GM23338 (cell line): ENCODE data around the gene CHIC2. TPM values are rescaled to one million over a fixed set of nuclear protein-coding genes. Genes with fewer than 3 reads are reported as not detected.

Source experiments
- ATAC-seq: fragments of 200-7000 bp; cut with Tn5 transposase; 3 replicates; pipeline ENCODE4 v1.9.1; 2020
- DNase-seq: peaks from one replicate; pipeline ENCODE4 v3.0.0-alpha.2; 2015; ENCODE audit warnings: low spot score
- H2AFZ ChIP-seq: fragments of 200-600 bp; sonication (generic); 2 replicates; pipeline ENCODE4 v1.8.0; 2016; ENCODE audit warnings: antibody characterized with exemption, mild to moderate bottlenecking, moderate library complexity
- H3F3A ChIP-seq: fragments of 200-600 bp; sonication (generic); replicated peaks from 2 replicates; pipeline ENCODE4 v1.8.0; 2017; ENCODE audit warnings: antibody characterized with exemption, mixed run types, low read depth
- H3K27ac ChIP-seq: fragments of 200-600 bp; sonication (generic); 2 replicates; pipeline ENCODE4 v1.6.1; 2016; ENCODE audit warnings: low read depth
- H3K27me3 ChIP-seq: fragments of 200-600 bp; sonication (generic); 2 replicates; pipeline ENCODE4 v1.8.0; 2016; ENCODE audit warnings: mild to moderate bottlenecking, mixed run types, moderate library complexity; ENCODE audit not compliant: insufficient read depth
- H3K36me3 ChIP-seq: fragments of 200-600 bp; sonication (generic); 2 replicates; pipeline ENCODE4 v1.8.0; 2016; ENCODE audit warnings: mild to moderate bottlenecking; ENCODE audit not compliant: insufficient read depth
- H3K4me1 ChIP-seq: fragments of 200-600 bp; sonication (generic); 2 replicates; pipeline ENCODE4 v1.8.0; 2016; ENCODE audit warnings: mild to moderate bottlenecking, moderate library complexity; ENCODE audit not compliant: insufficient read depth
- H3K4me2 ChIP-seq: fragments of 200-600 bp; sonication (generic); 2 replicates; pipeline ENCODE4 v1.7.1; 2017; ENCODE audit warnings: mixed run types
- H3K4me3 ChIP-seq: fragments of 200-600 bp; sonication (generic); 2 replicates; pipeline ENCODE4 v1.6.1; 2016; ENCODE audit warnings: mixed run types
- H3K79me2 ChIP-seq: fragments of 200-600 bp; sonication (generic); replicated peaks from 2 replicates; pipeline ENCODE4 v1.8.0; 2017; ENCODE audit warnings: mild to moderate bottlenecking; ENCODE audit not compliant: insufficient read depth
- H3K9me2 ChIP-seq: fragments of 200-600 bp; sonication (generic); 2 replicates; pipeline ENCODE4 v1.8.0; 2017; ENCODE audit not compliant: insufficient read depth
- H4K20me1 ChIP-seq: fragments of 200-600 bp; sonication (generic); replicated peaks from 2 replicates; pipeline ENCODE4 v1.8.0; 2017; ENCODE audit warnings: mild to moderate bottlenecking; ENCODE audit not compliant: insufficient read depth
- H3K27ac Mint-ChIP-seq: 2 replicates; pipeline ENCODE4 v1.8.0; 2020; ENCODE audit warnings: inconsistent platforms, mild to moderate bottlenecking, moderate library complexity, mixed read lengths
- H3K27me3 Mint-ChIP-seq: 3 replicates; pipeline ENCODE4 v1.8.0; 2022; ENCODE audit warnings: low read depth, mild to moderate bottlenecking, moderate library complexity, mixed read lengths, inconsistent platforms; ENCODE audit not compliant: insufficient read depth, poor library complexity
- H3K36me3 Mint-ChIP-seq: 3 replicates; pipeline ENCODE4 v1.8.0; 2021; ENCODE audit warnings: low read depth, mild to moderate bottlenecking, inconsistent platforms, moderate library complexity, mixed read lengths
- H3K4me1 Mint-ChIP-seq: 3 replicates; pipeline ENCODE4 v1.8.0; 2020; ENCODE audit warnings: mild to moderate bottlenecking, inconsistent platforms, mixed read lengths
- H3K4me3 Mint-ChIP-seq: 3 replicates; pipeline ENCODE4 v1.8.0; 2021; ENCODE audit warnings: moderate library complexity, mild to moderate bottlenecking, inconsistent platforms, mixed read lengths
- H3K9me3 Mint-ChIP-seq: 3 replicates; pipeline ENCODE4 v1.8.0; 2020; ENCODE audit warnings: moderate library complexity, mild to moderate bottlenecking, inconsistent platforms, mixed read lengths
- CREB1 ChIP-seq: fragments of 250-450 bp; sonication (Bioruptor Pico); IDR thresholded peaks from 2 replicates; pipeline ENCODE4 v1.5.0; 2020; ENCODE audit warnings: low read depth, mild to moderate bottlenecking, moderate library complexity
- CTCF ChIP-seq, 2 experiments: fragments of 200-600 bp in 1 of 2; sonication (generic) in 1 of 2; conservative IDR thresholded peaks; 2 replicates each; pipeline versions ENCODE4 v1.5.1 to v1.6.1; 2016 to 2017; ENCODE audit warnings: antibody characterized with exemption in 2 of 2, low read depth in 2 of 2, mild to moderate bottlenecking in 2 of 2, moderate library complexity in 1 of 2
- ETS1 ChIP-seq: IDR thresholded peaks from 2 replicates; pipeline ENCODE4 v1.6.1; 2016; ENCODE audit warnings: antibody characterized with exemption
- EZH2 ChIP-seq: fragments of 200-600 bp; sonication (generic); IDR thresholded peaks from one replicate; pipeline ENCODE4 v1.8.0; 2017; ENCODE audit warnings: antibody characterized with exemption, mild to moderate bottlenecking, low read depth; ENCODE audit not compliant: unreplicated experiment
- JUNB ChIP-seq: IDR thresholded peaks from one replicate; pipeline ENCODE4 v1.6.1; 2016; ENCODE audit warnings: antibody characterized with exemption; ENCODE audit not compliant: unreplicated experiment
- NANOG ChIP-seq: IDR thresholded peaks from 2 replicates; pipeline ENCODE4 v1.6.1; 2016; ENCODE audit warnings: antibody characterized with exemption, borderline replicate concordance
- POLR2AphosphoS5 ChIP-seq: IDR thresholded peaks from 2 replicates; pipeline ENCODE4 v1.6.1; 2016; ENCODE audit warnings: antibody characterized with exemption, low read depth
- REST ChIP-seq: IDR thresholded peaks from one replicate; pipeline ENCODE4 v1.6.1; 2018; ENCODE audit warnings: antibody characterized with exemption; ENCODE audit not compliant: unreplicated experiment
- ZNF114 ChIP-seq: fragments of 250-450 bp; sonication (Bioruptor Pico); IDR thresholded peaks from 2 replicates; pipeline ENCODE4 v1.5.0; 2020; ENCODE audit warnings: mild to moderate bottlenecking, moderate library complexity
- polyA plus RNA-seq: library from polyadenylated mRNA; unstranded; fragments of >200 nt; fragmentation: Nextera tagmentation; extraction: Ambion mirVana; gene quantifications from 2 replicates; pipeline ENCODE4 v1.2.1, GENCODE V29; 2016
- total RNA-seq: library from RNA; depleted of rRNA; stranded (reverse); fragments of >200 nt; shearing (Covaris generic); gene quantifications from 2 replicates; pipeline ENCODE4 v1.2.3, GENCODE V29; 2014

CHIC2 gene
- total and polyA plus RNA-seq, 2 experiments from 2014 or later: 17.2 to 18.3 TPM

- H3K4me2 ChIP-seq: peak overlapping the region; percentile 80
- H3K79me2 ChIP-seq: no peaks in the 10 kb centered on the region
- H3F3A ChIP-seq: peaks cover 10% of the 10 kb centered on the region
- Mint-ChIP-seq H3K27me3 (peaks cover 64% of the 10 kb centered on the region), H3K36me3 (no peaks in the 10 kb centered on the region), H3K27ac (no peak overlapping the region), H3K9me3 (no peaks in the 10 kb centered on the region), H3K4me1 (peaks cover 51% of the 10 kb centered on the region), H3K4me3 (peak overlapping the region; percentile 70)
- H3K36me3 ChIP-seq: no peaks in the 10 kb centered on the region
- H4K20me1 ChIP-seq: 0 out of 2 replicates have a peak, but pooled peaks cover 5% of the 10 kb centered on the region
- H3K27ac ChIP-seq: no peak overlapping the region
- DNase-seq (peak; percentile 86), ATAC-seq (peak; percentile 66)
- H3K4me3 ChIP-seq: peak overlapping the region; percentile 51
- H2AFZ ChIP-seq: peak overlapping the region; percentile 63
- TF ChIP-seq POLR2AphosphoS5 (no peak), CREB1 (CRISPR knock-in tag) (0 out of 2 replicates have a peak, but pooled peaks have one; percentile 8), JUNB (no peak), EZH2 (peak; percentile 12), NANOG (peak; percentile 73; the same call in 1 of the 2 replicates), REST (no peak)
- no peaks in the 10 kb centered on the region for H3K9me2 ChIP-seq
- H3K27me3 ChIP-seq: peaks cover 80% of the 10 kb centered on the region
- peaks cover 50% of the 10 kb centered on the region for H3K4me1 ChIP-seq
Observed at GRCh38 chr4:54109241-54110018, 45.0 kb upstream of the CHIC2 start.

GRCh38 chr4:54107951-54108748 is 43.7 kb upstream of the CHIC2 start:
- H3K27me3 Mint-ChIP-seq: peaks cover 76% of the 10 kb centered on the region
- H3K4me1 Mint-ChIP-seq: peaks cover 61% of the 10 kb centered on the region
- TF ChIP-seq ZNF114 (CRISPR knock-in tag): no peak
- TF ChIP-seq EZH2: no peak
- TF ChIP-seq CTCF (conservative IDR thresholded peaks at IDR 0.05; ENCODE audit: low read depth in 2 of 2): no peak
- no peak for TF ChIP-seq REST
- TF ChIP-seq ETS1: no peak

More at GRCh38 chr4:54107951-54108748, 43.7 kb upstream of the CHIC2 start:
- H3K27ac ChIP-seq: no peak overlapping the region
- H2AFZ ChIP-seq: no peak overlapping the region
- Mint-ChIP-seq H3K4me3 (peak overlapping the region; percentile 70), H3K36me3 (no peaks in the 10 kb centered on the region), H3K9me3 (no peaks in the 10 kb centered on the region), H3K27ac (no peak overlapping the region)
- ATAC-seq (peak; percentile 9), DNase-seq (peak; percentile 64)
- H3F3A ChIP-seq: peaks cover 11% of the 10 kb centered on the region
- H3K36me3 ChIP-seq: no peaks in the 10 kb centered on the region
- peak overlapping the region; percentile 51 for H3K4me3 ChIP-seq
- H3K4me1 ChIP-seq: peaks cover 63% of the 10 kb centered on the region
- H3K79me2 ChIP-seq: no peaks in the 10 kb centered on the region
- H3K9me2 ChIP-seq: no peaks in the 10 kb centered on the region
- H4K20me1 ChIP-seq: 0 out of 2 replicates have a peak, but pooled peaks cover 5% of the 10 kb centered on the region
- peak overlapping the region; percentile 80 for H3K4me2 ChIP-seq
- H3K27me3 ChIP-seq: peaks cover 92% of the 10 kb centered on the region
